Measurements from ENCODE around the gene LRRC73.

DNA sequence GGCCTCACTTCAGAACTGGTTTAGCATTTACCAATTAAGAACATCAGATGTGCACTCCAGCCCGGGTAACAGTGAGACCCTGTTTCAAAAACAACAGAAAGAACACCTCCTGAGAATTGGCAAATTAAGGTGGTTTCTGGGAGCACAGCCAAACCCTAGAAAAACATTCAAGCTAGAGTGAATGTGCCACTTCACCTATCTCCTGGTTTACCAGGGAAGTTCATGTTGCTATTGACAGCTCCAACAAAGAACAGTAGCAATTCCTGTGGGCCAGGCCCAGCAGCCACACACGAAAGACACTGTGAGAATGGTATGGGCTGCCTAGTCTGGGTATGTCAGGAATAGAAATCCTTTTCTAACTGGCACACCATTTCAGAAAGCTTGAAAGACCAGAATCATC, 11.7 kb upstream of the LRRC73 start:
- TF ChIP-seq CTCF (IDR thresholded peaks at IDR 0.05) = no peak
- TF ChIP-seq, protein P1, sequence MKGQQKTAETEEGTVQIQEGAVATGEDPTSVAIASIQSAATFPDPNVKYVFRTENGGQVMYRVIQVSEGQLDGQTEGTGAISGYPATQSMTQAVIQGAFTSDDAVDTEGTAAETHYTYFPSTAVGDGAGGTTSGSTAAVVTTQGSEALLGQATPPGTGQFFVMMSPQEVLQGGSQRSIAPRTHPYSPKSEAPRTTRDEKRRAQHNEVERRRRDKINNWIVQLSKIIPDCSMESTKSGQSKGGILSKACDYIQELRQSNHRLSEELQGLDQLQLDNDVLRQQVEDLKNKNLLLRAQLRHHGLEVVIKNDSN (CRISPR knock-in tag; IDR thresholded peaks at IDR 0.05) = no peak
- TF ChIP-seq SOX15 (CRISPR knock-in tag; IDR thresholded peaks at IDR 0.05) = no peak
- TF ChIP-seq, protein P2, sequence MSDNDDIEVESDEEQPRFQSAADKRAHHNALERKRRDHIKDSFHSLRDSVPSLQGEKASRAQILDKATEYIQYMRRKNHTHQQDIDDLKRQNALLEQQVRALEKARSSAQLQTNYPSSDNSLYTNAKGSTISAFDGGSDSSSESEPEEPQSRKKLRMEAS (CRISPR knock-in tag; IDR thresholded peaks at IDR 0.05) = no peak
- no peak for TF ChIP-seq NR2C2 (CRISPR knock-in tag; IDR thresholded peaks at IDR 0.05)
- TF ChIP-seq, protein P3, sequence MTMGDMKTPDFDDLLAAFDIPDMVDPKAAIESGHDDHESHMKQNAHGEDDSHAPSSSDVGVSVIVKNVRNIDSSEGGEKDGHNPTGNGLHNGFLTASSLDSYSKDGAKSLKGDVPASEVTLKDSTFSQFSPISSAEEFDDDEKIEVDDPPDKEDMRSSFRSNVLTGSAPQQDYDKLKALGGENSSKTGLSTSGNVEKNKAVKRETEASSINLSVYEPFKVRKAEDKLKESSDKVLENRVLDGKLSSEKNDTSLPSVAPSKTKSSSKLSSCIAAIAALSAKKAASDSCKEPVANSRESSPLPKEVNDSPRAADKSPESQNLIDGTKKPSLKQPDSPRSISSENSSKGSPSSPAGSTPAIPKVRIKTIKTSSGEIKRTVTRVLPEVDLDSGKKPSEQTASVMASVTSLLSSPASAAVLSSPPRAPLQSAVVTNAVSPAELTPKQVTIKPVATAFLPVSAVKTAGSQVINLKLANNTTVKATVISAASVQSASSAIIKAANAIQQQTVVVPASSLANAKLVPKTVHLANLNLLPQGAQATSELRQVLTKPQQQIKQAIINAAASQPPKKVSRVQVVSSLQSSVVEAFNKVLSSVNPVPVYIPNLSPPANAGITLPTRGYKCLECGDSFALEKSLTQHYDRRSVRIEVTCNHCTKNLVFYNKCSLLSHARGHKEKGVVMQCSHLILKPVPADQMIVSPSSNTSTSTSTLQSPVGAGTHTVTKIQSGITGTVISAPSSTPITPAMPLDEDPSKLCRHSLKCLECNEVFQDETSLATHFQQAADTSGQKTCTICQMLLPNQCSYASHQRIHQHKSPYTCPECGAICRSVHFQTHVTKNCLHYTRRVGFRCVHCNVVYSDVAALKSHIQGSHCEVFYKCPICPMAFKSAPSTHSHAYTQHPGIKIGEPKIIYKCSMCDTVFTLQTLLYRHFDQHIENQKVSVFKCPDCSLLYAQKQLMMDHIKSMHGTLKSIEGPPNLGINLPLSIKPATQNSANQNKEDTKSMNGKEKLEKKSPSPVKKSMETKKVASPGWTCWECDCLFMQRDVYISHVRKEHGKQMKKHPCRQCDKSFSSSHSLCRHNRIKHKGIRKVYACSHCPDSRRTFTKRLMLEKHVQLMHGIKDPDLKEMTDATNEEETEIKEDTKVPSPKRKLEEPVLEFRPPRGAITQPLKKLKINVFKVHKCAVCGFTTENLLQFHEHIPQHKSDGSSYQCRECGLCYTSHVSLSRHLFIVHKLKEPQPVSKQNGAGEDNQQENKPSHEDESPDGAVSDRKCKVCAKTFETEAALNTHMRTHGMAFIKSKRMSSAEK (CRISPR knock-in tag; IDR thresholded peaks at IDR 0.05; ENCODE audit: borderline replicate concordance) = no peak
- TF ChIP-seq ZNF219 (CRISPR knock-in tag; IDR thresholded peaks at IDR 0.05; ENCODE audit: borderline replicate concordance) = no peak
- TF ChIP-seq FOXJ3 (CRISPR knock-in tag; IDR thresholded peaks at IDR 0.05; ENCODE audit: borderline replicate concordance) = no peak
- no peak for TF ChIP-seq SP1 (CRISPR knock-in tag; conservative IDR thresholded peaks at IDR 0.05)
